Activated naive CD4-positive, alpha-beta T cell treated with anti-CD3 and anti-CD28 coated beads, Interleukin-2, amount 10 ng/mL, durations not matched to agents 5 hours and 36 hours (primary cell): ENCODE results near the gene PROP1. TPM values are rescaled to one million over a fixed set of nuclear protein-coding genes. Genes with fewer than 3 reads are reported as not detected.

Experiments
- total RNA-seq, 2 experiments: library from RNA; stranded (reverse); gene quantifications; one replicate each; pipeline ENCODE4 v1.2.3, GENCODE V29; 2021

PROP1 gene
- not detected for total RNA-seq

DNA sequence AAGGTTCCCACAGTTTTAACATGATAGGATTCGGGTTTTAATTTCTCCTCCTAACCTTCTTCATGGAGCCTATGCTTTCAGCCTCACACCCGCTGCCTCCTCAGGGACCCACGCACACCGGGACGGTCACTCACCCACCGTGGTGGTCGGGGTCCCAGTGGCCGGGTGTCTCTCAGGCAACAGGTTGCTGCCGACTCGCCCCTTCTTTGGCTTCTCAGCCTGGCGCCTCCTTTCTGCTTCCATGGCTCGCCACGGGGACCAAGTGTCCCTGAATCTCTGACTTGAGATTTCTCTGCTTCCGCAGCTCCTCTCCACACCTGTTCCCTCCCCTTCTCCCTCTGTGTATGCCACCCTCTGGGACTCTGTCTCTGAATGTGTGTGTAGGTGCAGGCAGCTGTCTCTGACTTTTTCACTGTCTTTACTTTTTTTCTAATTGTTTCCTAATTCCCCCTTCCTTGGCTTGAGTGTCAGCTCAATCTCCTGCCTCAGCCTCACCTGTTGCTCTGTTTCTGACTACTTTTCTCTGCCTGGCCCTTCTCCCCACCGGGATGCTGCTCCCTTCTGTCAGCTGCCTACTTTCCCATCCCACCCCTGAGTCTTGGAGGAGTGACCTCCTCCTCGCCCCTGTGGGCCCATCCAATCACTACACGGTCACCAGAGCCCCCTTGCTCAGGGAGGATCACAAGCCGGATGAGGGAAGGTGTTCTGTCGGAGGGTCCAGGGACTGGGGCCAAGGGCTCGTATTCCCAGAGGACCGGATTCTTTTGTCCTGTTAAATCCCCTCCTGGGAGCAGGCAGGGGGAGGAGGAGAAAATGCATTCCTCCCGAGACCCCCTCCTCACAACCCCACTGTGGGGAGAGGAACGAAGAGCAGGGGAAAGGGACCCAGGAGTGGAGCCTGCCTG, at the start of gene PROP1:
TSS of gene PROP1 (minus strand) at position 552 of the 905 bp plus-strand sequence. CDS start at position 243, 309 bp downstream.

Other genes starting within 250 kb of the PROP1 start
- gene FAM153A, start 213.3 kb downstream of the PROP1 start, total RNA-seq = 10 to 100 TPM; 40.4 to 42.8 TPM
- gene N4BP3, start 117.3 kb upstream of the PROP1 start, total RNA-seq = 1 to 10 TPM; 3.4 to 3.8 TPM
- gene RMND5B, start 134.8 kb upstream of the PROP1 start, total RNA-seq = 10 to 100 TPM; 26.1 to 29.1 TPM
- 100 to 1,000 TPM; 122 to 127 TPM for gene NHP2, start 157.6 kb upstream of the PROP1 start, total RNA-seq
- not detected for gene GMCL2, start 191.1 kb upstream of the PROP1 start, total RNA-seq
- gene HNRNPAB, start 208.3 kb upstream of the PROP1 start, total RNA-seq = 100 to 1,000 TPM; 156 to 159 TPM
- 100 to 1,000 TPM; 158 to 163 TPM for gene PHYKPL, start 236.6 kb upstream of the PROP1 start, total RNA-seq